Measurements from ENCODE around the gene SUPT20HL1.
A peak's percentile ranks its signal among the peaks of the same experiment; 100 is the strongest.
"Not testable (repeated sequence)": the region's sequence is repeated elsewhere in the genome, so short reads cannot be mapped to it uniquely, and the experiment has no call there.

SUPT20HL1 gene

DNA sequence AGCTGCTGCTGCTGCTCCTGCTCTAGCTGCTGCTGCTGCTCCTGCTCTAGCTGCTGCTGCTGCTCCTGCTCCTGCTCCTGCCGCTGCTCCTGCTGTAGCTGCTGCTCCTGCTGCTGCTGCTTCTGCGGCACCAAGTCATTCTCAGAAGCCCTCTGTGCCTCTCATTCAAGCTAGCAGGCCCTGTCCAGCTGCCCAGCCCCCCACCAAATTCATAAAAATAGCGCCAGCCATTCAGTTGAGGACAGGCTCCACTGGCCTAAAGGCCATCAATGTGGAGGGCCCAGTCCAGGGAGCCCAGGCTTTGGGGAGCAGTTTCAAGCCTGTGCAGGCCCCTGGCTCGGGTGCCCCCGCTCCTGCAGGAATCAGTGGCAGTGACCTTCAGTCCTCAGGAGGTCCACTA is 3.9 kb downstream of the SUPT20HL1 start:
- DNase-seq, result no peak

- DNase-seq, result no peak
These were observed 4.6 kb downstream of the SUPT20HL1 start for GRCh38 chrX:24364851-24365538.

- DNase-seq, result not testable (repeated sequence)
These were observed 6.4 kb downstream of the SUPT20HL1 start for GRCh38 chrX:24366762-24367400.

- no peak for DNase-seq
These were observed 9.4 kb downstream of the SUPT20HL1 start for GRCh38 chrX:24369816-24370215.

- DNase-seq, result peak; percentile 59
These were observed 11.0 kb downstream of the SUPT20HL1 start for GRCh38 chrX:24371391-24371972.

- no peak for DNase-seq
These were observed 11.8 kb downstream of the SUPT20HL1 start for GRCh38 chrX:24372021-24372763.

DNA sequence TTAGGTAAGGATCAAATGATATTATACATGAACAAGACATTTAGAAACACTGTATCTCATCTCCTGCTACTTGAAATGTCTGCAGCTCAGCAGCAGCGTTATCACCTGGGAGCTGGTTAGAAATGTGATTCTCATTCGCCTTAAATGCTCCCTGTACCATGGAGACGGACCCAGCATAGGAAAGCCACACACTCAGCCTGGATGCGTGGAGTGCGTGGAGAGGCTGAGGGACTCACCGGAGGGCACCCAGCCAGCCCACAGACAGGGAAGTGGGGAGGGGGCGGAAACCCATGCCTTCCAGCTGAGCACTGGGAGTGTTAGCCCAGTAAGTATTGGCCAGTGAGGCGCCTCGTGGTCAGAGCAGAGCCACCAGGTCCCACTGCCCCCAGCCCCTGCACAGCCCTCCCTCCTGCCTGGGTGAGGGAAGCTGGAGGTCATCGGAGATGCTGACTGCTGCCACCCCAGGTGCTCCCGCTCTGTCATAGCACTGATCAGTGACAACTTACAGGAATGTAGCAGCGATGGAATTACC is 15.2 kb downstream of the SUPT20HL1 start:
- DNase-seq, result no peak

DNA sequence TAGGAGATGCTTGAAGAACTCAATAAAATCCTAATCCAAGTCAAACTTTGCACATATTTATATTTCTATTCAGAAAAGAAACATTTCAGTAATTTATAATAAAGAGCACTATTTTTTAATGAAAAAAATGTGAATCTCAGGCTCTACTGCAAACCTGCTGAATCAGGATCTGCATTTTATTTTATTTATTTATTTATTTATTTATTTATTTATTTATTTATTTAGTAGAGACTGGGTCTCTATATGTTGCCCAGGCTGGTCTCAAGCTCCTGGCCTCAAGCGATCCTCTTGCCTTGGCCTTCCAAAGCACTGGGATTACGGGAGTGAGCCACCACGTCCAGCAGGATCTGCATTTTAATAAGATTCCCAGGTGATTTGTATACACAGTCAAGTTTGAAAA is 16.0 kb downstream of the SUPT20HL1 start:
- no peak for DNase-seq

DNA sequence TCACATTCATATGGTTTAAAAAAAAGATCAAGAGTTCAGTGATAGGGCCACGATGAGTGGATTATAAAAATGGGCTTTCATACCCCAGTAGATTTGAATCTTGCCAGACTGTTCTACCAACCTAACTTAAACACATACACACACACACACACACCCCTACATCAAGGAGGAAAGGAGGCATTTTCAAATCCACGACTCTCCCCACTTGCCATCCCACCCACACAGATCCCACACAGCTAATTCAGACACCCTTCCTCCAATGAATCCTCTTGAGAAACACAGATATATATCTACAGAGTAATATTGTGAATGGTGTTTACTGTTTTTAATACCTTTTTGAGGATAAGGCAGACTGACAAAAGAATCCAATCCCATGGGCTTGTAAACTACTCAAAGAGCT is 16.8 kb downstream of the SUPT20HL1 start:
- DNase-seq, result no peak

GRCh38 chrX:24377911-24378468 is 17.6 kb downstream of the SUPT20HL1 start:
- no peak for DNase-seq

DNA sequence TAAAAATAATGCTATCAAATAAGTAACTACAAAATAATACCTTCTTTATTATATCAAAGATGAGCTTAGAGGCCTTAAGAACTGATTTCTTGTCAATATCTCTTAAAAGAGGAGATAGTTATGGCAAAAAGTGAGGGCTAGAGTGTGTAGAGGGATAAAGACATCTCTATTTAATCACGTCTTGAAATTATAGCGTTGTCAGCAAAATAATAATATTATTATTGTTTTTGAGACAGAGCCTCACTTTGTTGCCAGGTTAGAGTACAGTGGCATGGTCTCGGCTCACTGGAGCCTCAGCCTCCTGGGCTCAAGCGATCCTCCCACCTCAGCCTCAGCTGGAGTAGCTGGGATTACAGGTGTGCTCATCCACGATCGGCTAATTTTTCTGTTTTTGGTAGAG is 18.3 kb downstream of the SUPT20HL1 start:
- DNase-seq, result no peak

DNA sequence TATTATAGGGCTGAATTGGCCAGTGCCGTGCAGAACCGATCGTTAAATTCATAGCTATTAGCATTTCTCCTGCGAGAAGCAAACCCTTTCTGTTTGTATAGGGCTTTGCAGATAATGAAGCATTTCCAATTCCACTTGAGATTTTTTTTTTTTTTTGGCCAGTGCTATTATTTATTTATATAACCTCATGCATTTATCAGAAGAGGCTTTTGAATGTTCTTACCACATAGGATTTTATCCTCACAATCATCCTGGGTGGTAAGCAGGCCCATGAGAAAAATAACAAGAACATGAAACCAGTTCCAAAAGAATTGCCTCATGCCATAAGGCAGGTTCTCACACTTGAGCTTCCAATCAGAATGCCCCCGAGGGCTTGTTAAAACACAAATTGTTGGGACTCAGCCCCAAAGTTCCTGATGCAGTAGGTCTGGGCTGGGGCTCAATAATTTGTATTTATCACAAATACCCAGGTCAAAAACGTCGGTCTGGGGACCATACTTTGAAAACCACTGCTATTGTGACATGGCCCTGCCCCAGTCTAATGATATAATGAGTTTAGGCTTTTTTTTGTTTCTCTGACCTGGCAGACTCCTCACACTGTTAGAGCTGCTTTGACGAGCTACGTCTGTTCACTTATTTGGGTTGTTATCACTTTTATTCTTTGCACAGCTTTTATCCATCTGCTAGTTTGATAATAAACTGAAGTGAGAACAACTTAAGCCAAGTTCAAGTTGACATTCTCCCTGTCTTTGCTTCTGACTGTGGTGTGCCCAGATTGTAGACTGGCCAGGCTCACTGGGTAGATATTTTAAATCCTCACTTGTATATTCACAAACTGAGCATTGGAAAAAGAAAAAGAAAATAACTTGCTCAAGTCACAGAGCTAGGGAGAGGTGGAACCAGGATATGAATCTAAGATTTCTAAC is 20.1 kb downstream of the SUPT20HL1 start:
- no peak for DNase-seq

DNA sequence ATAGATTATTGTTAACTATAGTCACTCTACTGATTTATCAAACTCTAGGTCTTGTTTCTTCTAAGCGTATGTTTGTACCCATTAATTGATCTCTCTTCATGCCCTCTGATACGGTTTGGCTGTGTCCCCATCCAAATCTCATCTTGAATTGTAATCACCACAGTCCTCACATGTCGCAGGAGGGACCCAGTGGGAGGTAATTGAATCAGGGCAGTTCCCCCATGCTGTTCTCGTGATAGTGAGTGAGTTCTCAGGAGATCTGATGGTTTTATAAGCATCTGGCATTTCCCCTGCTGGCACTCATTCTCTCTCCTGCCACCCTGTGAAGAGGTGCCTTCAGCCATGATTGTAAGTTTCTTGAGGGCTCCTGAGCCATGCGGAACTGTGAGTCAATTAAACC is 21.9 kb downstream of the SUPT20HL1 start:
- not testable (repeated sequence) for DNase-seq

GRCh38 chrX:24387724-24388123 is 27.3 kb downstream of the SUPT20HL1 start:
- no peak for DNase-seq

DNA sequence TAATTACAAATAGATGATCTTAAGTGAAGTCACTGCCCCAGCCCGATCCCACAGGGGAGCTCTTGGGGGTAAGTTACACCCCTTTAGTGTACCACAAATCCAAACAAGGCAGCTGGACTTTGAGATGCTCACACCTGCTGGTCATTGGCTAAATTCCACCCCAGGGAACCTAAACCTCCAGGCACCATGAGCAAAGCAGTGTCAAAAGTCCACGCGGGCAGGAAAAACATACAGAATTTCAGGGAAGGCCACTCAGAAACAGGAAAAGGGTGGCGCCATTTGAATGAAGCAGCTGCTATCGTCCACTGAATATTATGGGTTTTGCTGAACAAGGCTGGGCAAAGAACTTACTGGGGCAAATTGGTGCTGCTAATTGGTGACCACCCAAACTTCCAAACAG is 30.9 kb downstream of the SUPT20HL1 start:
- DNase-seq, result no peak

DNA sequence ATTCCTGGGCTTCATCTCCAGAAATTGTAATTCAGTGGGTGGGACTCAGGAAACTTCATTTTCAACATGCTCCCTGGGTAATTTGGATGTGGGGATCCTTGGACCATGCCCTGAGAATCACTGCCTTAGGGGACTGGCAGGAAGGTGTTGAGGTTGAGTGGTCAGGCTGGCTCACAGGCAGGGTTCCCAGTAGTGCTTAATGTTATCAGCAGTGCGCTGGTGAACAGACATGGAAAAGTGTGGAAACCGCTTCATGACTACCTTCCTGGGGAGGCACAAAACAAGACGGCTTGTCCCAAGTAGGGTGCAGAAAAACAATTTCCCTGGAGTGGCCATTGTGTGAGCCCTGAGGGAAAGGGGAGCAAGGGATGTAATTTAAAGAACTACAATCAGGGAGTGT is 31.4 kb downstream of the SUPT20HL1 start:
- no peak for DNase-seq

DNA sequence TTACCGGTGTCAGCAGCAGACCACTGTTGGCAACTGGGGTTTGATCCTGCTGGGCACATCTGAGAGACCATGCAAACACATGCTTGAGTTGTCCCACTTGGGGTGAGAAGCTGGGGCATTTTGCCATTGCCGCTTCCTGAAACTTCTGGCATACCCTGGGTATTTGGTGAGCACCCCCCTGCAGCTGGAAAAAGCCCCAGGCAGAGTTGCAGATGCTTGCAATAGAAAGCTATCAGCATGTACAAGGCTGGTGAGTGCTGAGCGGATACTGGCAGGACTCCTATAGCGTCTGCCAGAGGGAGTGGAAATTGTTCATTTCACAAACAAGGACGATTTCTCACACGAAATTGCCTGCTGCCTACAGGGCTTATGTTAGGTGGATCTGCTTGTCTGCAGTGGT is 32.3 kb downstream of the SUPT20HL1 start:
- no peak for DNase-seq

DNA sequence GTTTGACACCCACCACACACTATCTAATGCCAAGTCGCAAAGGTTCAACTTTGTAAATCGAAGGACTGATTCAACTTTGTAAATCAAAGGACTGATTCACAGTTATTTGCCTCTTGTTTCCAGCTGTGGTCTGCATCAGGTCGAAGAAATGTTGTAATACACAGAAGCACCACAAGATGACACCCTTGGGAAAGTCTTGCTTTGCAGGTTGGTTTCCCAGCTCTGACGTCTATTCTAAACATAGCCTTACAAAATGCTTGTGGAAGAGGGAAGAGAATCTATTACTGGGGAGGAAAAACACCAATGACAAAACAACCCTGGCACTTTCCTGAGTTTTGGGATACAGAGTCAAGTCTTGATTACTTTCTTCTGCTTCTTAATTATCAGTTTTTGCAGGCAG is 35.3 kb downstream of the SUPT20HL1 start:
- peak; percentile 84 for DNase-seq

- DNase-seq, result peak; percentile 34
These were observed 35.9 kb downstream of the SUPT20HL1 start for GRCh38 chrX:24396236-24396930.

DNA sequence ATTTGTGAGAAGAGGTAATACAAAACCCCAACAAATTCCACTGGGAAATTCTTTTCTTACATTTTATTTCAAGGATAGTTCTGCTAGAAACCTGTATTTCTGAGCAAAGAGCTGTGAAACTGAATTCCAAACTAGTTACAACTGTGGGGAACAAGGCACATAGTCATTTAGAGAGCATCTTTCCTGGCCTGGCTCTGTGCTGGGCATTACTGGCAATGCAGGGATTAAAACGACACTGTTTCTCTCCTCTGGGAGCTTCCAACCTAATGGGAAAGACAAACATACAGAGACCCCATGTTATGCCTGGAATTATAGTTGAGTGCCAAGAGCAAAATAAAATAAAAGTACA is 36.5 kb downstream of the SUPT20HL1 start:
- no peak for DNase-seq

- no peak for DNase-seq
These were observed 38.3 kb downstream of the SUPT20HL1 start for GRCh38 chrX:24398766-24399165.

Measured in OCI-M1 (cell line).